Measurements from ENCODE around the gene CBX3.
A peak's percentile ranks its signal among the peaks of the same experiment; 100 is the strongest.

CBX3 gene

GRCh38 chr7:26200444-26201246 lies 900 bp upstream of the CBX3 start, which contains the start of gene HNRNPA2B1:
TSS of gene HNRNPA2B1 (minus strand) at chr7:26200746. CDS start at chr7:26200577, 169 bp downstream.
- peak; percentile 98 to 99 for DNase-seq (ENCODE audit: low read depth in 2 of 2)
- TF ChIP-seq CTCF (IDR thresholded peaks at IDR 0.05; ENCODE audit: low read depth, low read length) = no peak
- H3K4me3 ChIP-seq (replicated peaks in 1 of 2; ENCODE audit: low read depth in 2 of 2, low read length in 2 of 2) = peak within 1 kb of the TSS; percentile 98 to 99

GRCh38 chr7:26202019-26202990 lies 760 bp downstream of the CBX3 start:
- H3K4me3 ChIP-seq (replicated peaks in 1 of 2; ENCODE audit: low read depth in 2 of 2, low read length in 2 of 2) = peak overlapping the region; percentile 98 to 99
- TF ChIP-seq CTCF (IDR thresholded peaks at IDR 0.05; ENCODE audit: low read depth, low read length) = no peak
- peak; percentile 41 to 43 for DNase-seq (ENCODE audit: low read depth in 2 of 2)

GRCh38 chr7:26203016-26203415 lies 1.5 kb downstream of the CBX3 start:
- no peak for TF ChIP-seq CTCF (IDR thresholded peaks at IDR 0.05; ENCODE audit: low read depth, low read length)
- DNase-seq (ENCODE audit: low read depth in 2 of 2) = no peak
- H3K4me3 ChIP-seq (replicated peaks in 1 of 2; ENCODE audit: low read depth in 2 of 2, low read length in 2 of 2) = peak overlapping the region; percentile 98 to 99

GRCh38 chr7:26208040-26208439 lies 6.5 kb downstream of the CBX3 start:
- no peak for TF ChIP-seq CTCF (IDR thresholded peaks at IDR 0.05; ENCODE audit: low read depth, low read length)
- DNase-seq (ENCODE audit: low read depth in 2 of 2) = no peak
- H3K4me3 ChIP-seq (replicated peaks in 1 of 2; ENCODE audit: low read depth in 2 of 2, low read length in 2 of 2) = no peak overlapping the region

GRCh38 chr7:26212921-26213718 lies 11.6 kb downstream of the CBX3 start:
- DNase-seq (ENCODE audit: low read depth in 2 of 2) = no peak
- no peak overlapping the region for H3K4me3 ChIP-seq (replicated peaks in 1 of 2; ENCODE audit: low read depth in 2 of 2, low read length in 2 of 2)
- TF ChIP-seq CTCF (IDR thresholded peaks at IDR 0.05; ENCODE audit: low read depth, low read length) = no peak
